ENCODE results near the gene TMEM33. TPM values are rescaled to one million over a fixed set of nuclear protein-coding genes. Genes with fewer than 3 reads are reported as not detected.

Gene TMEM33
- total and polyA plus RNA-seq, 2 of the 8 experiments (the other 6 are each of a cell fraction or from before 2014, with no cell fraction given) = 72.5 to 94.4 TPM

- TF ChIP-seq CBX5 (IDR thresholded peaks at IDR 0.05; ENCODE audit: low read depth, low read length) (no peak), KDM4A (IDR thresholded peaks at IDR 0.05; ENCODE audit: low read depth, low read length, severe bottlenecking) (no peak), NRF1 (IDR thresholded peaks at IDR 0.05; ENCODE audit: low read depth, low read length) (no peak), GTF2F1 (IDR thresholded peaks at IDR 0.05; ENCODE audit: borderline replicate concordance, low read depth, low read length) (no peak), NANOG (IDR thresholded peaks at IDR 0.05; ENCODE audit: insufficient read depth, low read depth, low read length, poor library complexity, severe bottlenecking) (no peak)
Measured at GRCh38 chr4:41957634-41958033, 22.4 kb downstream of the TMEM33 start (continued).

All from H1 (cell line).